ENCODE data around the gene ITFG2. TPM values are rescaled to one million over a fixed set of nuclear protein-coding genes. Genes with fewer than 3 reads are reported as not detected.
"Not testable (repeated sequence)": the region's sequence is repeated elsewhere in the genome, so short reads cannot be mapped to it uniquely, and the experiment has no call there.

ITFG2 gene
- total RNA-seq, 1 donor from 2014 or later = 90.6 TPM

DNA sequence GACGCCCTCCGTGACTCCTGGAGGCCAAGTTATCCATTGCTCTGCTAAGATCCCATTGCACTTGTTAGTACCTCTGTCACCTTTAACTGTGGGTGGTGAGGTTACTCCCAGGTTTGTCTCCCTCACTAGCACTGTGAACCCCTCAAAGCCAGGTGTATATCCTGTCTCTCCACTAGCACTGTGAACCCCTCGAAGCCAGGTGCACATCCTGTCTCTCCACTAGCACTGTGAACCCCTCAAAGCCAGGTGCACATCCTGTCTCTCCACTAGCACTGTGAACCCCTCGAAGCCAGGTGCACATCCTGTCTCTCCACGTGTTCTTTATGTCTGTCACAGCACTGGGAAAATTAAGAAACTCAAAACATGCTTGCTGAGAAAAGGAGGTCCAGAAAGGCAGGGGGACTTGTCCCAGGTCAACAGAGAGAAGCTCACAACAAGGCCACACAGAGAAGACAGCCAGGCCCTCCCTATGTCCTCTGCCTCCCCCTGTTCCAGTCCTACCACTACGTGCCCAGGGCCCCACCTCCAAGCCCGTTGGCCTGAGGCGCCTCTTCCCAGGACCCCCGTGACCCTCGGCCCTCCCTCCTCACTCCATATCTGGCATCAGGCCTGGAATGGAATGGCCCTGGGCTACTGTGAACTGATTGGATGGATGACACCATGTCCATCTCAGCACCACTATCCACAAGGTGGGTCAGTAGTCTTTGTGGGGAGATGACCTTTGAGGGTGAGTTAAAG, 44.1 kb upstream of the ITFG2 start:
- Mint-ChIP-seq H3K27ac (no peak overlapping the region), H3K36me3 (ENCODE audit: low read depth) (peaks cover 2% of the 10 kb centered on the region), H3K4me1 (no peaks in the 10 kb centered on the region), H3K4me3 (no peak overlapping the region), H3K9me3 (peaks cover 2% of the 10 kb centered on the region), H3K27me3 (no peaks in the 10 kb centered on the region)
- ATAC-seq (ENCODE audit: low read depth) = no peak
- ChIA-PET POLR2A (no interaction called here), CTCF (no interaction called here)
- DNase-seq = no peak
- TF ChIP-seq, protein P1, sequence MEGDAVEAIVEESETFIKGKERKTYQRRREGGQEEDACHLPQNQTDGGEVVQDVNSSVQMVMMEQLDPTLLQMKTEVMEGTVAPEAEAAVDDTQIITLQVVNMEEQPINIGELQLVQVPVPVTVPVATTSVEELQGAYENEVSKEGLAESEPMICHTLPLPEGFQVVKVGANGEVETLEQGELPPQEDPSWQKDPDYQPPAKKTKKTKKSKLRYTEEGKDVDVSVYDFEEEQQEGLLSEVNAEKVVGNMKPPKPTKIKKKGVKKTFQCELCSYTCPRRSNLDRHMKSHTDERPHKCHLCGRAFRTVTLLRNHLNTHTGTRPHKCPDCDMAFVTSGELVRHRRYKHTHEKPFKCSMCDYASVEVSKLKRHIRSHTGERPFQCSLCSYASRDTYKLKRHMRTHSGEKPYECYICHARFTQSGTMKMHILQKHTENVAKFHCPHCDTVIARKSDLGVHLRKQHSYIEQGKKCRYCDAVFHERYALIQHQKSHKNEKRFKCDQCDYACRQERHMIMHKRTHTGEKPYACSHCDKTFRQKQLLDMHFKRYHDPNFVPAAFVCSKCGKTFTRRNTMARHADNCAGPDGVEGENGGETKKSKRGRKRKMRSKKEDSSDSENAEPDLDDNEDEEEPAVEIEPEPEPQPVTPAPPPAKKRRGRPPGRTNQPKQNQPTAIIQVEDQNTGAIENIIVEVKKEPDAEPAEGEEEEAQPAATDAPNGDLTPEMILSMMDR (IDR thresholded peaks at IDR 0.05) = no peak
- intact Hi-C loops (cut with micrococcal nuclease) = no loop called here

- intact Hi-C loops (cut with micrococcal nuclease) = no loop called here
- Mint-ChIP-seq H3K9me3 (peaks cover 2% of the 10 kb centered on the region), H3K27me3 (no peaks in the 10 kb centered on the region), H3K36me3 (ENCODE audit: low read depth) (peaks cover 2% of the 10 kb centered on the region), H3K27ac (no peak overlapping the region), H3K4me3 (no peak overlapping the region), H3K4me1 (no peaks in the 10 kb centered on the region)
- DNase-seq (no peak), ATAC-seq (ENCODE audit: low read depth) (no peak)
- ChIA-PET CTCF (no interaction called here), POLR2A (no interaction called here)
- TF ChIP-seq, protein P1 (IDR thresholded peaks at IDR 0.05) = no peak
Observed at GRCh38 chr12:2769866-2770533, 42.5 kb upstream of the ITFG2 start.

DNA sequence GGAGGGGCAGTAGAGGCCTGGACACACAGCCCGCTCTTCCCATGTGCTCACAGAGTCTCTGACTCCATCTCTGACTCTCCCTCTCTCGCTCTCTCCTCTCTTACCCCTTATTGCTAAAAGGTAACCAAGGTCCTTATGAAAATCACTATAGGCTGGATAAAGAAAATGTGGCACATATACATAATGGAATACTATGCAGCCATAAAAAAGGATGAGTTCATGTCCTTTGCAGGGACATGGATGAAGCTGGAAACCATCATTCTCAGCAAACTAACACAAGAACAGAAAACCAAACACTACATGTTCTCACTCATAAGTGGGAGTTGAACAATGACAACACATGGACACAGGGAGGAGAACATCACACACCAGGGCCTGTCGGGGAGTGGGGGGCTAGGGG, 41.9 kb upstream of the ITFG2 start:
- POLR2A ChIA-PET; H3K4me3 Mint-ChIP-seq; ATAC-seq (ENCODE audit: low read depth); H3K27me3 Mint-ChIP-seq; H3K4me1 Mint-ChIP-seq; CTCF ChIA-PET; H3K36me3 Mint-ChIP-seq (ENCODE audit: low read depth); DNase-seq; H3K9me3 Mint-ChIP-seq; H3K27ac Mint-ChIP-seq; intact Hi-C loops (cut with micrococcal nuclease): not testable (repeated sequence)

DNA sequence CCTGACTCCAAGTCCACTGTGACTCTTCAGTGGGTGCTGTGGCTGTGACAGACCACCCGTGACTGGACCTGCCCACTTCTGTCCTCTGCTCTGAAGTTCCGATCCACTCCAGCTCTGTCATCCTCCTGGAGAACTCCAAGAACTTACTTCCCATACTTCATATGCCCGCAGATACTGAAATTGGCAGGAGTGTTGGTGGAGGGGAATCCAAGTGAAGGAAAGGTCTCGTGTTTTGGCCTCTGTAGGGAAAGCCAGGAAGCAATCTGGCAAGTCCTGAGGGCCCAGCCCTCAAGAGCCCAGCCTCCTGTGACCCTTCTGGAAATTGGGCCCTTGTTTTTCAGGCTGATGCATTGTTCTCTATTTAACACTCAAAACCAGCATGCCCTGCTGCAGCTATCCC, 40.1 kb upstream of the ITFG2 start:
- H3K27ac Mint-ChIP-seq = no peak overlapping the region
- H3K9me3 Mint-ChIP-seq = peaks cover 2% of the 10 kb centered on the region
- H3K4me3 Mint-ChIP-seq = no peak overlapping the region
- no peaks in the 10 kb centered on the region for H3K4me1 Mint-ChIP-seq
- ChIA-PET CTCF (no interaction called here), POLR2A (no interaction called here)
- TF ChIP-seq, protein P1 (IDR thresholded peaks at IDR 0.05) = no peak
- intact Hi-C loops (cut with micrococcal nuclease) = no loop called here
- peaks cover 2% of the 10 kb centered on the region for H3K36me3 Mint-ChIP-seq (ENCODE audit: low read depth)
- peaks cover 3% of the 10 kb centered on the region for H3K27me3 Mint-ChIP-seq
- no peak for DNase-seq
- ATAC-seq (ENCODE audit: low read depth) = no peak

GRCh38 chr12:2773199-2773875, 39.1 kb upstream of the ITFG2 start:
- no peak for ATAC-seq (ENCODE audit: low read depth)
- no peak overlapping the region for H3K27ac Mint-ChIP-seq
- no peaks in the 10 kb centered on the region for H3K4me1 Mint-ChIP-seq
- TF ChIP-seq, protein P1 (IDR thresholded peaks at IDR 0.05) = no peak
- POLR2A ChIA-PET = no interaction called here
- peaks cover 2% of the 10 kb centered on the region for H3K9me3 Mint-ChIP-seq
- DNase-seq = no peak
- intact Hi-C loops (cut with micrococcal nuclease) = no loop called here
- CTCF ChIA-PET = no interaction called here
- no peak overlapping the region for H3K4me3 Mint-ChIP-seq
- peaks cover 2% of the 10 kb centered on the region for H3K36me3 Mint-ChIP-seq (ENCODE audit: low read depth)
- peaks cover 3% of the 10 kb centered on the region for H3K27me3 Mint-ChIP-seq

Measured in activated B cell treated with CpG ODN at 0.5 μM for 24 hours (primary cell).